Activated CD4-positive, alpha-beta T cell treated with anti-CD3 and anti-CD28 coated beads, Interleukin-2, amount 50 U/mL, for 24 hours (primary cell): ENCODE measurements around the gene FBH1.

Source experiments
- DNase-seq, 2 donors: peaks; one replicate each; pipeline ENCODE4 v3.0.0-alpha.2; 2020; ENCODE audit warnings: low read depth in 1 of 2, low spot score in 1 of 2

The FBH1 gene

DNA sequence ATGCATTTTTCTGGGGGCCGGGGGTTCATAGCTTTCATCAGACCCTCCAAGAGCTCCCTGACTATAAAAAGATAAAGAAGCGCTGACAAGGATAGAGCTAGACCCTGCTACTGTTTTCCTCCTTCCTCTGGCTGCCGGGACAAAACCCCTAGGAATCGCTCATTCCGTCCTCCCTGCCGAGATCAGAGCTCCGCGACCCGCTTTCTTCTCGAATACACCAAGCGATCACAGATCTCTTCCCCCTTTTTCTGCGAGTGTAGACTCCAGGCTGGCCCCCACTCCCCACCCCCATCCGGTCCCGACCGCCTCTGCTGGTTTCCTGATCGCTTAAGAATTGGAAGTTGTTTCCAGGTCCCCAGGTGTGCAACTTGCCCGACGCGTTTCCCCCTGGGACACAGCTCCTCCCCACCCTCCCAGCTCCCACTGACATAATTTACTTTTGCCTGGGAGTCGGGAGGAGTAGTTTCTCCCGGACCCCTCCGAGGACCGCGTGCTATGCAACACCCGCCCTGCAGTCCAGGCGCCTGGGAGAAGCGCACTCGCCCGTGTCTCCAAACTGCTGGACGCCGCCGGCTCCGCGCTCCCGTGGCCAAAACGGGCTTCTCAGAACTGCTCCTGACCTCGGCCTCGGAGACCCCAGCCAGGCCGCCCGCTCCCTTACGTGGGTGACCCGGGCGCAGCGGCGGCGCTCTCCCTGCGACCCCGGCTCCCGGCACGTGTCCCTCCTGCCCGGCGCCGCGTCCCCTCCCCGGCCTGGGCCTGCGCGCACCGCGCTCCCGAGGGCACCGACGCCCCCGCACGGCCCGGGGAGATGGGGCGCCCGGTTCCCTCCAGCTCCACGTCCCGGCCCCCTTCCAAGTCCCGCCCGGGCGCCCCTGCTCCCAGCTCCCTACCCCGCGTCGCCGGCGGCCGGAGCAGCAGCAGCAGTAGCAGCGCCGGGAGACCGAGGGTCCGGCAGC is 86.7 kb downstream of the FBH1 start:
- peak; percentile 22 to 36 for DNase-seq

DNA sequence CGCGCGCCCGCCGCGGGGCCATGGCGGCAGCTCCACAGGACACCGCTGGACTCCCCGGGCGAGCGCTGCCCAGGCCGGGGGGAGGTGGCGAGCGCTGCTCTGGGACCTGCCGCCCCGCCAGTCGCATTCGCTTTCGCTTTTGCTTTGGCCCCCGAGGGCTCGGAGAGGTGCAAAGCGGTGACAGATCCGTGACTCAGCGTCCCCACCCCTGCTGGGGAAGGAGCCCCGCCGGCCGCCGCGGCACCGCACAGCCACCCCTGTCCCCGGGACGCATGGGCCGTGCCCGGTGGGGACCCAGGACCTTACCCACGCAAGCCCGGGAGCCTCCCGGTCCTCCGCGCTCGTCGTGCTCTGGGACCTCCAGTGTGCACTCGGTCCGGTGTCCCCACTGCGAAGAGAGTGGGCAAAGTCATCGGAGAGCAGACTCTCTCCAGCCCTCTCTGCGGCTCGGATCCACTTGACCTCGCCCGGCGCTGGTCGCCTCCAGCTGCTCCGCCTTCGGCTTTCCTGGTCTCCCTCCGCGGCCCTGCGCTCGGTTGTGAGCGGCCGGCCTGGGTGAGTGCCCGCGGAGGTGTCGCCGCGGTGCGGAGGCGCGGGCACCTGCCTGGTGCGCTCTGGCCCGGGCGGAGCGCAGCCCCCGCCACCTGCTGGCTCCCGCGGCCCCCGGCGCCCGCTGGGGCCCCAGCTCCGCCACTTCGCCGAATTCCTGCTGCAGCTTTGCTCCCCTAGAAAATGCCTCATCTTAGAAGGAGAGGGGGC is 87.6 kb downstream of the FBH1 start, which contains the start of gene IL15RA:
IL15RA (minus strand) TSS at position 73 of the 759 bp plus-strand sequence; CDS start at position 22, 51 bp downstream.
- peak; percentile 75 to 84 for DNase-seq

DNA sequence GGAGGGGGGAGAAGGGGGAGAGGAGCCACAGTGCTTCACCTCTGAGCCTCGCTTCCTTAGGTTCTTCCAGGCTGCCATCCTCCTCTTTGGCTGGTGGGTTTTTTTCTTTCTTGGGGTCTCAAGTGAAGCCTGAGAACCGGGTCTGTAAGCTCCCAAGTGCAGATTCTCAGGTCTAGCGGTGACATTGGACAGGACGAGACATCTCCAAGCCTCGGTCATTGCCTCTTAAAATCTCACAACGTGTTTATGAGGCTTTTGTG is 88.1 kb downstream of the FBH1 start:
- DNase-seq: no peak

GRCh38 chr10:5981529-5981928 is 91.5 kb downstream of the FBH1 start:
- no peak for DNase-seq

DNA sequence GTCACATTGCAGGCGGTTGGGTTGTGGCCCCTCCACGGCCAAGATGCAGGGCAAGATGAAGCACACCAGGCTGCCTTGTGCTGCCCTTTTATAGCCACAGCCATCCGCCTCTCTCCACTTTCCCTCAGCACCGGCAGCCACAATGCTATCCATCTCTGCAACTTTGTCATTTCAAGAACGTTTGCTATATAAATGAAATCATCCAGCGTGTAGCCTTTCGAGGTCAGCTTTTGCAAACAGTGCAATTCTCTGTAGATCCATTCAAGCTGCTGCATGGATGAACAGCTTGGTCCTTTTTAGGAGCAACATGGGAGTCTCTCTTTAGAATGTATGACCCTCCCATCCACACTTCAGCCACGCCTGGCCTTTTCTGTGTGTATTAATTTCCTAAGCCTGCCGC is 93.7 kb downstream of the FBH1 start:
- no peak for DNase-seq

DNA sequence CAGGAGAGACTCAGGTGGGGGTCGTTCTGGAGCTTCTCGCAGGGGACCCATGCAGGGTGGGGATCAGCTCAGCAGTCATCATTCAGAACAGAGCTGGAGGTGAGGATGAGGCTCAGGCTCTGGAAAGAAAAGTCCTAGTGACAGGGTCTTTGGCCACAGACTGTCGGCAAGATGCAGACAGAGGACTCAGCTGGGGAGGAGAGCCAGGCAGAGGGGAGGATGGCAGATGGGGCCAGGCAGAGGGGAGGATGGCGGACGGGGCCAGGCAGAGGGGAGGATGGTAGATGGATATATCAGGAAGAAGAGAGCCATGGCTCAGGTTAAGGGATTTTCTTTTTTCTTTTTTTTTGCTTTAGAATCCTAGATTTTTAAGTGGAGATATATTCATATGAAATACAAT is 95.0 kb downstream of the FBH1 start:
- no peak for DNase-seq
